ENCODE data around the gene OR5AU1.

OR5AU1 gene

DNA sequence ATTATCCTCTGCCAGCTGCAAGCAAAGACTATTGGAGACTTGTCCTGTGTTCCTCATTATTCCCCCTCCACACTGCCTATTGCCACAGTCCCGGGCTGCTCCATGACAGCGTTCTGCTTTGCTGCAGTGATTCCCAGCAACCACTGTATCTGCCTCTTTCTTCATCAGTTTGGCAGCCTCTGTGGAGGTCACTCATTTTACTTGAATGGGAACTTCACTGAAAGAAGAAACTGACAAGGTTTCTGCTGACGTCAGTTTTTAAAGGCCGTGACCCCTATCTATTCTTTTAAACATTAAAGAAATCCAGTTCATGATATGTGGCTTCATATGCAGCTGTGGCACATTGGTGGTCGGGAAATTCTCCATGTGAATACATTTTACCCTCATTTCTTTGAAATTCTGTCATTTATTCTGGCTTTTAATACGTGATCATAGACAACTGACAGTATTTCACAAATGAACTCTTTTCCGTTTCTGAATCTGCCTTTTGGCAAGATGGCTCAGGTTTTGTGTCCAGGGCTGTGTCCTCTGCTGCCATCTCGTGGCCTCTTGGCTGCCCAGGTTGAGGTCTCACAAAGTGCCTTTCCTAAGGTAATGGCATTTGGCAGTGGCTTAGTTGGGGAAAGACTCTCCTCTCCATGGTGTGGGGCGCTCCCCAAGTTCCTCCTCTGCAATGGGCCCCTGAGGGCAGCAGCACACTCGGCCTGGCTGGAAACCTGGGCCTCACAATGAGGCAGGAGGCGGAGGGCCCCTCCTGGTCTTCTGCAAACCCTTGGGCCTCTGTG, 49.2 kb downstream of the OR5AU1 start:
- peak; percentile 81 for DNase-seq (ENCODE audit: low spot score)

GRCh38 chr14:21106176-21106497, 49.7 kb downstream of the OR5AU1 start:
- DNase-seq (ENCODE audit: low spot score), result no peak

GRCh38 chr14:21105095-21105494, 50.8 kb downstream of the OR5AU1 start:
- DNase-seq (ENCODE audit: low spot score), result no peak
